MM.1S (cell line): ENCODE data around the gene PHF21A.

ENCODE experiments used
- DNase-seq: peaks from one replicate; pipeline ENCODE4 v3.0.0-alpha.2; 2015
- H2AFZ ChIP-seq: fragments of 300-600 bp; sonication (generic); 2 replicates; pipeline ENCODE4 v1.6.0; 2016; ENCODE audit warnings: antibody characterized with exemption, low read length
- H3F3A ChIP-seq: fragments of 300-600 bp; sonication (generic); 2 replicates; pipeline ENCODE4 v1.6.1; 2016; ENCODE audit warnings: mild to moderate bottlenecking, antibody characterized with exemption, low read length, moderate library complexity, mixed read lengths; ENCODE audit not compliant: insufficient read depth
- H3K27ac ChIP-seq: fragments of 300-600 bp; sonication (generic); 2 replicates; pipeline ENCODE4 v1.5.1; 2016; ENCODE audit warnings: mild to moderate bottlenecking, low read length
- H3K27me3 ChIP-seq: fragments of 300-600 bp; sonication (generic); replicated peaks from 2 replicates; pipeline ENCODE4 v1.6.0; 2016; ENCODE audit warnings: low read length; ENCODE audit not compliant: insufficient read depth
- H3K36me3 ChIP-seq: fragments of 300-600 bp; sonication (generic); replicated peaks from 2 replicates; pipeline ENCODE4 v1.6.1; 2016; ENCODE audit warnings: mild to moderate bottlenecking, low read length, mixed read lengths; ENCODE audit not compliant: insufficient read depth
- H3K4me1 ChIP-seq: fragments of 300-600 bp; sonication (generic); 2 replicates; pipeline ENCODE4 v1.6.1; 2016; ENCODE audit warnings: low read length, mixed read lengths
- H3K4me2 ChIP-seq: fragments of 300-600 bp; sonication (generic); 2 replicates; pipeline ENCODE4 v1.6.0; 2016; ENCODE audit warnings: low read depth, low read length
- H3K4me3 ChIP-seq: fragments of 300-600 bp; sonication (generic); 2 replicates; pipeline ENCODE4 v1.5.1; 2016; ENCODE audit warnings: low read length, mixed read lengths
- H3K79me2 ChIP-seq: fragments of 300-600 bp; sonication (generic); 2 replicates; pipeline ENCODE4 v1.6.1; 2016; ENCODE audit warnings: mixed run types, low read length, mixed read lengths
- H3K9ac ChIP-seq: fragments of 300-600 bp; sonication (generic); 2 replicates; pipeline ENCODE4 v1.6.1; 2016; ENCODE audit warnings: low read length, mixed read lengths
- H3K9me2 ChIP-seq: fragments of 300-600 bp; sonication (generic); replicated peaks from 2 replicates; pipeline ENCODE4 v1.6.1; 2016; ENCODE audit warnings: mild to moderate bottlenecking, low read length, mixed read lengths; ENCODE audit not compliant: insufficient read depth
- H3K9me3 ChIP-seq: fragments of 300-600 bp; sonication (generic); replicated peaks from 2 replicates; pipeline ENCODE4 v1.6.1; 2016; ENCODE audit warnings: mild to moderate bottlenecking, low read length, mixed read lengths; ENCODE audit not compliant: insufficient read depth
- H4K20me1 ChIP-seq: fragments of 300-600 bp; sonication (generic); 2 replicates; pipeline ENCODE4 v1.6.1; 2016; ENCODE audit warnings: mild to moderate bottlenecking, low read length, moderate library complexity, mixed read lengths; ENCODE audit not compliant: insufficient read depth
- CTCF ChIP-seq: fragments of 300-600 bp; sonication (generic); IDR thresholded peaks from 2 replicates; pipeline ENCODE4 v1.5.1; 2016; ENCODE audit warnings: antibody characterized with exemption, low read length, mixed read lengths
- EZH2 ChIP-seq: fragments of 300-600 bp; sonication (generic); optimal IDR thresholded peaks from 2 replicates; pipeline ENCODE3; 2017; ENCODE audit warnings: low read depth, mild to moderate bottlenecking, antibody characterized with exemption, low read length, mixed read lengths
- EZH2phosphoT487 ChIP-seq: fragments of 300-600 bp; sonication (generic); IDR thresholded peaks from 2 replicates; pipeline ENCODE4 v1.6.1; 2018; ENCODE audit warnings: antibody characterized with exemption, low read length

Gene PHF21A

GRCh38 chr11:46099963-46100316, 21.3 kb downstream of the PHF21A start:
- Histone ChIP-seq H3K79me2 (peaks cover 53% of the 10 kb centered on the region), H3K9me3 (no peaks in the 10 kb centered on the region), H3K36me3 (no peaks in the 10 kb centered on the region), H3K27me3 (no peaks in the 10 kb centered on the region), H3K27ac (peak overlapping the region; percentile 70; the same call in 1 of the 2 replicates), H3K4me3 (peak overlapping the region; percentile 37), H3K4me1 (peaks cover 16% of the 10 kb centered on the region), H3F3A (peaks cover 23% of the 10 kb centered on the region), H3K9ac (no peak overlapping the region), H3K4me2 (peak overlapping the region; percentile 70), H3K9me2 (no peaks in the 10 kb centered on the region), H4K20me1 (no peaks in the 10 kb centered on the region), H2AFZ (no peak overlapping the region)
- TF ChIP-seq CTCF (no peak), EZH2phosphoT487 (no peak), EZH2 (no peak)
- peak; percentile 71 for DNase-seq

- no peaks in the 10 kb centered on the region for H4K20me1 ChIP-seq
- no peak overlapping the region for H2AFZ ChIP-seq
- H3K4me2 ChIP-seq = no peak overlapping the region
- H3K27ac ChIP-seq = no peak overlapping the region
- no peaks in the 10 kb centered on the region for H3K9me2 ChIP-seq
- no peak overlapping the region for H3K4me3 ChIP-seq
- H3K4me1 ChIP-seq = no peaks in the 10 kb centered on the region
- H3K79me2 ChIP-seq = peaks cover 4% of the 10 kb centered on the region; the same call in 1 of the 2 replicates
- DNase-seq = no peak
- H3K9me3 ChIP-seq = no peaks in the 10 kb centered on the region
- H3K9ac ChIP-seq = no peak overlapping the region
- H3K36me3 ChIP-seq = no peaks in the 10 kb centered on the region
- TF ChIP-seq EZH2 (no peak), EZH2phosphoT487 (no peak)
- no peaks in the 10 kb centered on the region for H3K27me3 ChIP-seq
- H3F3A ChIP-seq = no peaks in the 10 kb centered on the region
Measured at GRCh38 chr11:46090375-46090774, 30.9 kb downstream of the PHF21A start.

GRCh38 chr11:46079662-46080061, 41.6 kb downstream of the PHF21A start:
- Histone ChIP-seq H3F3A (no peaks in the 10 kb centered on the region), H3K4me3 (no peak overlapping the region), H3K9me3 (no peaks in the 10 kb centered on the region), H3K79me2 (no peaks in the 10 kb centered on the region), H4K20me1 (no peaks in the 10 kb centered on the region), H3K4me1 (no peaks in the 10 kb centered on the region), H3K9ac (no peak overlapping the region), H3K27me3 (no peaks in the 10 kb centered on the region), H3K27ac (no peak overlapping the region), H3K4me2 (no peak overlapping the region), H3K9me2 (no peaks in the 10 kb centered on the region), H2AFZ (no peak overlapping the region), H3K36me3 (peaks cover 3% of the 10 kb centered on the region; the same call in 1 of the 2 replicates)
- no peak for TF ChIP-seq CTCF
- no peak for TF ChIP-seq EZH2phosphoT487
- TF ChIP-seq EZH2 = no peak
- DNase-seq = no peak

GRCh38 chr11:46075928-46076327, 45.3 kb downstream of the PHF21A start:
- Histone ChIP-seq H3K27ac (no peak overlapping the region), H2AFZ (no peak overlapping the region), H3K79me2 (no peaks in the 10 kb centered on the region), H3K9ac (no peak overlapping the region), H3K4me1 (no peaks in the 10 kb centered on the region), H3K27me3 (no peaks in the 10 kb centered on the region), H3K36me3 (peaks cover 3% of the 10 kb centered on the region; the same call in 1 of the 2 replicates), H3K4me2 (no peak overlapping the region), H3K9me2 (no peaks in the 10 kb centered on the region), H3K9me3 (no peaks in the 10 kb centered on the region), H3K4me3 (no peak overlapping the region), H4K20me1 (no peaks in the 10 kb centered on the region), H3F3A (no peaks in the 10 kb centered on the region)
- no peak for DNase-seq
- TF ChIP-seq EZH2phosphoT487 (no peak), CTCF (no peak), EZH2 (no peak)
